HepG2 (cell line): ENCODE results near the gene AGAP1. TPM values are rescaled to one million over a fixed set of nuclear protein-coding genes. Genes with fewer than 3 reads are reported as not detected.

Source experiments
- ATAC-seq: fragments of 200-7000 bp; cut with Tn5 transposase; 3 replicates; pipeline ENCODE4 v1.9.1; 2020; ENCODE audit warnings: mild to moderate bottlenecking, moderate library complexity
- BruUV-seq: library from RNA; stranded (reverse); fragments of 400-500 nt; replicated peaks from 2 replicates; lab custom pipeline; 2021; lab: Mats Ljungman, UMichigan
- CTCF ChIA-PET: fragments of 300-600 bp; formaldehyde crosslinking; extraction: SDS; loops from one replicate; lab custom pipeline; 2021; ENCODE audit warnings: low total read pairs, inconsistent platforms, low intra/inter-chr PET ratio; lab: Yijun Ruan, JAX
- POLR2A ChIA-PET: fragments of 350-600 bp; sonication (Branson Sonifier 250); formaldehyde crosslinking; loops from one replicate; lab custom pipeline; 2020; ENCODE audit warnings: antibody characterized with exemption, inconsistent platforms; lab: Yijun Ruan, JAX
- DNase-seq: peaks from one replicate; pipeline ENCODE4 v3.0.0-alpha.2; 2015; ENCODE audit warnings: low spot score
- FAIRE-seq: peaks from 3 replicates; lab custom pipeline; 2011; peaks lifted over from hg19 to GRCh38; lab: Jason Lieb, UNC
- H2AFZ ChIP-seq: one replicate; pipeline ENCODE4 v1.6.1; 2011; ENCODE audit warnings: low read length, inconsistent platforms
- H3K27ac ChIP-seq: fragments of 300-600 bp; 3 replicates; pipeline ENCODE4 v1.8.0; 2011; ENCODE audit warnings: mixed run types, mild to moderate bottlenecking, mixed read lengths, low read length, inconsistent platforms; ENCODE audit not compliant: insufficient read depth; ENCODE audit errors: extremely low read length
- H3K27me3 ChIP-seq, 2 experiments: fragments of 200-600 bp in 1 of 2; 2 replicates in 1 of 2; 3 replicates in 1 of 2; pipeline versions ENCODE4 v1.6.0 to v1.8.0; 2011; ENCODE audit warnings: low read length in 2 of 2, mild to moderate bottlenecking in 2 of 2, moderate library complexity in 2 of 2, inconsistent platforms in 1 of 2; ENCODE audit not compliant: insufficient read depth in 2 of 2, control insufficient read depth in 1 of 2
- H3K36me3 ChIP-seq, 2 experiments: fragments of 200-600 bp in 1 of 2; replicated peaks in 1 of 2; 2 replicates in 1 of 2; 3 replicates in 1 of 2; pipeline versions ENCODE4 v1.5.1 to v1.8.0; 2011; ENCODE audit warnings: low read length in 2 of 2, inconsistent platforms in 1 of 2; ENCODE audit not compliant: insufficient read depth in 2 of 2, control insufficient read depth in 1 of 2
- H3K4me1 ChIP-seq: 2 replicates; pipeline ENCODE4 v1.5.1; 2012; ENCODE audit warnings: low read length, inconsistent platforms; ENCODE audit not compliant: insufficient read depth
- H3K4me2 ChIP-seq: 2 replicates; pipeline ENCODE4 v1.6.0; 2011; ENCODE audit warnings: low read depth, low read length, inconsistent platforms
- H3K4me3 ChIP-seq, 3 experiments: fragments of 200-600 bp in 1 of 3; sonication (generic), shearing (Covaris generic) in 1 of 3; replicated peaks in 1 of 3; 2 replicates each; pipeline ENCODE4 v1.5.1; 2011 to 2016; ENCODE audit warnings: low read length in 3 of 3, inconsistent platforms in 2 of 3, low read depth in 2 of 3, mild to moderate bottlenecking in 2 of 3, control low read depth in 1 of 3, mixed read lengths in 1 of 3; ENCODE audit not compliant: insufficient read depth in 1 of 3
- H3K79me2 ChIP-seq: one replicate; pipeline ENCODE4 v1.6.1; 2011; ENCODE audit warnings: low read length, inconsistent platforms; ENCODE audit not compliant: insufficient read depth
- H3K9ac ChIP-seq: 2 replicates; pipeline ENCODE4 v1.6.0; 2011; ENCODE audit warnings: mild to moderate bottlenecking, low read depth, low read length, inconsistent platforms; ENCODE audit not compliant: insufficient read depth
- H3K9me3 ChIP-seq: 2 replicates; pipeline ENCODE4 v1.5.1; 2012; ENCODE audit warnings: mild to moderate bottlenecking, low read length
- H4K20me1 ChIP-seq: 2 replicates; pipeline ENCODE4 v1.6.0; 2011; ENCODE audit warnings: inconsistent platforms, mild to moderate bottlenecking, low read length, moderate library complexity; ENCODE audit not compliant: insufficient read depth
- ARID3A ChIP-seq: IDR thresholded peaks from 2 replicates; pipeline ENCODE4 v1.6.1; 2012; ENCODE audit warnings: low read depth, low read length, improper control_type of control experiment
- GTF2F1 ChIP-seq: fragments of 150-350 bp; IDR thresholded peaks from 2 replicates; pipeline ENCODE4 v1.6.1; 2014; ENCODE audit warnings: low read length
- GZF1 ChIP-seq: sonication (generic); formaldehyde crosslinking; IDR thresholded peaks from 2 replicates; pipeline ENCODE4 v1.5.1; 2020; ENCODE audit warnings: mild to moderate bottlenecking, missing genetic modification reagents
- LBX2 ChIP-seq: sonication (generic); formaldehyde crosslinking; IDR thresholded peaks from 2 replicates; pipeline ENCODE4 v1.5.0; 2020; ENCODE audit warnings: missing genetic modification reagents, mild to moderate bottlenecking, borderline replicate concordance
- PHF8 ChIP-seq: sonication (generic); formaldehyde crosslinking; IDR thresholded peaks from 2 replicates; pipeline ENCODE4 v1.5.0; 2020; ENCODE audit warnings: missing genetic modification reagents
- RAD51 ChIP-seq: fragments of 450-650 bp; IDR thresholded peaks from 2 replicates; pipeline ENCODE4 v1.6.1; 2016; ENCODE audit warnings: borderline replicate concordance
- RORA ChIP-seq: sonication (generic); formaldehyde crosslinking; IDR thresholded peaks from 2 replicates; pipeline ENCODE4 v1.5.0; 2020; ENCODE audit warnings: mild to moderate bottlenecking, missing genetic modification reagents, moderate library complexity
- TBX3 ChIP-seq: fragments of 450-650 bp; IDR thresholded peaks from 2 replicates; pipeline ENCODE4 v1.6.1; 2017; ENCODE audit warnings: antibody characterized with exemption, mild to moderate bottlenecking, inconsistent platforms, borderline replicate concordance
- ZNF136 ChIP-seq: sonication (generic); formaldehyde crosslinking; IDR thresholded peaks from 2 replicates; pipeline ENCODE4 v1.8.1; 2022; ENCODE audit warnings: low read depth, mild to moderate bottlenecking, moderate library complexity, missing genetic modification reagents
- ZNF331 ChIP-seq: sonication (generic); formaldehyde crosslinking; IDR thresholded peaks from 2 replicates; pipeline ENCODE4 v1.4.0; 2020; ENCODE audit warnings: missing genetic modification reagents
- ZNF512 ChIP-seq: sonication (generic); formaldehyde crosslinking; IDR thresholded peaks from 2 replicates; pipeline ENCODE4 v1.4.0; 2020; ENCODE audit warnings: mild to moderate bottlenecking, missing genetic modification reagents
- ZNF530 ChIP-seq: sonication (generic); formaldehyde crosslinking; IDR thresholded peaks from 2 replicates; pipeline ENCODE4 v1.5.0; 2020; ENCODE audit warnings: low read depth, mild to moderate bottlenecking, missing genetic modification reagents
- ZNF547 ChIP-seq: sonication (generic); formaldehyde crosslinking; IDR thresholded peaks from 2 replicates; pipeline ENCODE4 v1.5.1; 2020; ENCODE audit warnings: mild to moderate bottlenecking, missing genetic modification reagents
- ZNF710 ChIP-seq: sonication (generic); formaldehyde crosslinking; IDR thresholded peaks from 2 replicates; pipeline ENCODE4 v1.5.0; 2020; ENCODE audit warnings: mild to moderate bottlenecking, missing genetic modification reagents, borderline replicate concordance
- WGBS: methylation state at CpG from one replicate; pipeline ENCODE4 v1.1.6; 2017; ENCODE audit warnings: low lambda C conversion rate; 5-methylcytosine and 5-hydroxymethylcytosine counted together
- in situ Hi-C: cut with HindIII; loops from 2 replicates; pipeline ENCODE4 v1.10.0; 2017; ENCODE audit warnings: low pct_unique_long_range_greater_than_20kb; ENCODE audit not compliant: extremely low pct_ligation_motif_present
- intact Hi-C: fragments of 100-400 bp; cut with micrococcal nuclease; formaldehyde crosslinking; loops from one replicate; pipeline ENCODE4 v1.10.0; 2022; ENCODE audit not compliant: unreplicated experiment
- polyA plus RNA-seq, 8 experiments: library from polyadenylated mRNA; depleted of rRNA in 3 of 8; stranded (reverse) in 7 of 8; unstranded in 1 of 8; fragments of >200 nt; fragmentation: Illumina TruSeq in 4 of 8; extraction: Trizol in 4 of 8; gene quantifications; 2 replicates each; pipeline versions ENCODE4 v1.2.1 to v1.2.3, GENCODE V29; 2011 to 2016; ENCODE audit warnings: low read depth in 4 of 8, missing spikeins in 1 of 8, mixed read lengths in 1 of 8; ENCODE audit not compliant: insufficient read depth in 1 of 8
- total RNA-seq, 5 experiments: library from RNA; depleted of rRNA; stranded (reverse); fragments of >200 nt; fragmentation: Illumina TruSeq; extraction: Trizol; gene quantifications; 2 replicates each; pipeline ENCODE4 v1.2.3, GENCODE V29; 2016; ENCODE audit warnings: low read depth in 1 of 5

Gene AGAP1
- total and polyA plus RNA-seq, 2 of the 13 experiments (the other 11 are each of a cell fraction or from before 2014, with no cell fraction given), result 21.2 to 32.7 TPM

GRCh38 chr2:235537587-235537986 lies 43.7 kb downstream of the AGAP1 start:
- Histone ChIP-seq H3K36me3 (no peaks in the 10 kb centered on the region), H3K9me3 (no peaks in the 10 kb centered on the region), H3K79me2 (peaks cover 63% of the 10 kb centered on the region), H2AFZ (no peak overlapping the region), H3K9ac (no peak overlapping the region), H4K20me1 (peaks cover 12% of the 10 kb centered on the region), H3K4me3 (no peak overlapping the region), H3K4me2 (no peak overlapping the region), H3K4me1 (peaks cover 73% of the 10 kb centered on the region), H3K27ac (no peak overlapping the region), H3K27me3 (no peaks in the 10 kb centered on the region)
- BruUV-seq, result no TSS peak
- intact Hi-C loops (no loop called here), in situ Hi-C loops (no loop called here)
- WGBS, result 92% methylated on average over 5 of the region's 5 CpGs
- DNase-seq, result no peak
- TF ChIP-seq TBX3 (no peak), RAD51 (no peak), ARID3A (no peak), ZNF512 (no peak)
- FAIRE-seq, result no peak
- ChIA-PET CTCF (no interaction called here), POLR2A (no interaction called here)
- no peak for ATAC-seq

- Histone ChIP-seq H3K27ac (no peak overlapping the region), H3K4me3 (no peak overlapping the region), H3K4me2 (no peak overlapping the region), H3K4me1 (peaks cover 79% of the 10 kb centered on the region), H3K9me3 (no peaks in the 10 kb centered on the region), H3K27me3 (no peaks in the 10 kb centered on the region), H2AFZ (no peak overlapping the region), H4K20me1 (peaks cover 14% of the 10 kb centered on the region), H3K36me3 (no peaks in the 10 kb centered on the region), H3K79me2 (peaks cover 59% of the 10 kb centered on the region), H3K9ac (no peak overlapping the region)
- ATAC-seq (no peak), FAIRE-seq (no peak), DNase-seq (no peak)
- ChIA-PET CTCF (no interaction called here), POLR2A (no interaction called here)
- 88% methylated on average over 7 of the region's 7 CpGs for WGBS
- no TSS peak for BruUV-seq
- intact Hi-C loops, result no loop called here
- in situ Hi-C loops, result no loop called here
- TF ChIP-seq ZNF530 (CRISPR knock-in tag) (no peak), ZNF331 (no peak), GTF2F1 (no peak), GZF1 (CRISPR knock-in tag) (no peak), LBX2 (no peak), RORA (no peak), ZNF710 (CRISPR knock-in tag) (no peak), PHF8 (CRISPR knock-in tag) (no peak), ZNF547 (CRISPR knock-in tag) (no peak), ZNF136 (CRISPR knock-in tag) (no peak)
Observed at GRCh38 chr2:235538144-235538639, 44.3 kb downstream of the AGAP1 start.
